Measurements from ENCODE around the gene ZNF853. TPM values are rescaled to one million over a fixed set of nuclear protein-coding genes. Genes with fewer than 3 reads are reported as not detected.

The ZNF853 gene
- total RNA-seq, 1 donor from 2014 or later, result 5.2 TPM

GRCh38 chr7:6650086-6650485 lies 34.7 kb downstream of the ZNF853 start:
- no peak for TF ChIP-seq CTCF (IDR thresholded peaks at IDR 0.05)
- H3K9me3 ChIP-seq, result no peaks in the 10 kb centered on the region
- H3K4me3 ChIP-seq, result no peak overlapping the region
- DNase-seq (peak; percentile 16), ATAC-seq (no peak)
- no peak overlapping the region for H3K27ac ChIP-seq
- H3K36me3 ChIP-seq, result peaks cover 46% of the 10 kb centered on the region
- no peaks in the 10 kb centered on the region for H3K27me3 ChIP-seq
- intact Hi-C loops (cut with DNase I), result no loop called here
- no peaks in the 10 kb centered on the region for H3K4me1 ChIP-seq

- ATAC-seq, result no peak
- no peaks in the 10 kb centered on the region for H3K4me1 ChIP-seq
- H3K9me3 ChIP-seq, result no peaks in the 10 kb centered on the region
- peak; percentile 42 for DNase-seq
- no peak overlapping the region for H3K4me3 ChIP-seq
- peaks cover 46% of the 10 kb centered on the region for H3K36me3 ChIP-seq
- intact Hi-C loops (cut with DNase I), result no loop called here
- no peak for TF ChIP-seq CTCF (IDR thresholded peaks at IDR 0.05)
- no peak overlapping the region for H3K27ac ChIP-seq
- H3K27me3 ChIP-seq, result no peaks in the 10 kb centered on the region
Observed at GRCh38 chr7:6650521-6651011, 35.2 kb downstream of the ZNF853 start.

GRCh38 chr7:6651851-6652445 lies 36.5 kb downstream of the ZNF853 start:
- Histone ChIP-seq H3K4me1 (no peaks in the 10 kb centered on the region), H3K4me3 (no peak overlapping the region), H3K9me3 (no peaks in the 10 kb centered on the region), H3K36me3 (peaks cover 35% of the 10 kb centered on the region), H3K27ac (no peak overlapping the region), H3K27me3 (no peaks in the 10 kb centered on the region)
- DNase-seq (peak; percentile 59), ATAC-seq (no peak)
- intact Hi-C loops (cut with DNase I), result no loop called here
- TF ChIP-seq CTCF (IDR thresholded peaks at IDR 0.05), result no peak

- no peak for TF ChIP-seq CTCF (IDR thresholded peaks at IDR 0.05)
- no peaks in the 10 kb centered on the region for H3K27me3 ChIP-seq
- intact Hi-C loops (cut with DNase I), result no loop called here
- ATAC-seq (no peak), DNase-seq (peak; percentile 54)
- no peaks in the 10 kb centered on the region for H3K4me1 ChIP-seq
- peaks cover 29% of the 10 kb centered on the region for H3K36me3 ChIP-seq
- no peaks in the 10 kb centered on the region for H3K9me3 ChIP-seq
- no peak overlapping the region for H3K27ac ChIP-seq
- H3K4me3 ChIP-seq, result no peak overlapping the region
Observed at GRCh38 chr7:6652446-6653011, 37.1 kb downstream of the ZNF853 start.

- no peak for TF ChIP-seq CTCF (IDR thresholded peaks at IDR 0.05)
- intact Hi-C loops (cut with DNase I), result no loop called here
- Histone ChIP-seq H3K9me3 (no peaks in the 10 kb centered on the region), H3K36me3 (peaks cover 22% of the 10 kb centered on the region), H3K4me3 (no peak overlapping the region), H3K27ac (no peak overlapping the region), H3K27me3 (no peaks in the 10 kb centered on the region), H3K4me1 (no peaks in the 10 kb centered on the region)
- DNase-seq, result peak; percentile 52
- no peak for ATAC-seq
Observed at GRCh38 chr7:6653071-6654003, 37.9 kb downstream of the ZNF853 start.
